GM19468 (cell line): ENCODE data around the gene DIP2B.
"Not testable (repeated sequence)": the region's sequence is repeated elsewhere in the genome, so short reads cannot be mapped to it uniquely, and the experiment has no call there.

Experiments
- ATAC-seq: cut with Tn5 transposase; IDR thresholded peaks from one replicate; pipeline ENCODE4 v1.9.1; 2021; ENCODE audit warnings: mild to moderate bottlenecking, moderate library complexity, moderate number of reproducible peaks; ENCODE audit not compliant: unreplicated experiment; ENCODE audit errors: extremely low read depth

Gene DIP2B

DNA sequence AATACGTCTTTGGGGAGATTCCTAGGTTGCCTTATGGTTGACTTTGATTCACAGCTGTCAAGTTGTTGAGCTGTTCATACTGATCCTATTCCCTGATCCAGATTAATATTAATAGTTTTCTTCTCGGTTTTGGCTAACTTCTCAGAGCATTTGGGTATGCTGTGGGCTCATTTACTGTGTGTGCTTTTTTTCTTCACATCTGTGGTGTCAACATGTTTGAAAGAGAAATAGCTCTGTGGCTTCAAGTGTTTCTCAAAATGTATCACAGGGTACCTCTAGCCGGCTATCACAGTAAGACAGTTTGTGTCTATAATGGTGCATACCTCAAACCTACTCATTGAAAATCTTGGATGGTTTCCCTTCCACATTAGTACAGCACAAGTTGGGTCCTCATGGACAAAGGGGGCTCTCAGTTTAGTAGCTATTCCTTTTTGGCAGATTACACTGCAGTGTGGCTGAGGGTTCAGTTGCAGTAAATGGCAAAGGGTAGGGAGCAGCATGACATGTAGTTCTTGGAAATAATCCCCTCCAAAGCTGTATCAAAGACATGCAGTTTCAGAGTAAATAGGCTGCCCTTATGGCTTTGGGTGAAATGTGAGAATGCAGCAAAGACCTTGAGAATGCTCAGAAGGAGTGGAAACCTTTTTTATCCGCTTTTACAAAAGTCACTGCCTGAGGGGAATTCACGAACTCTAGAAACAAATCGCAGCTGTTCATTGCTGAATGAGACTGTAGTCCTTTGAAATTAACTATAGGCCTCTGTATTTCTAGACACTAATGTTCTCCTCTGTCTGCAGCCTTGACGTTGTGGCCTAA, 156.7 kb downstream of the DIP2B start:
- ATAC-seq, result no peak

DNA sequence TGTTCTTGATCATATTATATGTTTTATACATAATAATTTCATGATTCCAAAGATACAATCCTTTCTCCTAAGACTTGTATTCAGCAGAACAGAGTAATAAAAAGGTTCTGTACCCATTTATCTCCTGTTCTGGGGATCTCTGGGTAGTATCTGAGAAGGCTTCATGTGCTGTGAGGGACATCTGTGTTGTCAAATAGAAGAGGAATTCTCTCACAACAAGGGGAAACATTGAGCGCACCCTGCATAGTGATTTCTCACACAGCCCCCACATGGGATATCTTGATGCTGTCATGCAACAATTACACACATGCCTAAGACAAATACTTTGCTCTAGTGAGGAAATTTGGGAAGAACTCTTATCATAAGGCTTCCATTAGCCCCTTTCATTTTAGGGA, 157.3 kb downstream of the DIP2B start:
- no peak for ATAC-seq

- no peak for ATAC-seq
These were observed 160.4 kb downstream of the DIP2B start for GRCh38 chr12:50665170-50665569.

DNA sequence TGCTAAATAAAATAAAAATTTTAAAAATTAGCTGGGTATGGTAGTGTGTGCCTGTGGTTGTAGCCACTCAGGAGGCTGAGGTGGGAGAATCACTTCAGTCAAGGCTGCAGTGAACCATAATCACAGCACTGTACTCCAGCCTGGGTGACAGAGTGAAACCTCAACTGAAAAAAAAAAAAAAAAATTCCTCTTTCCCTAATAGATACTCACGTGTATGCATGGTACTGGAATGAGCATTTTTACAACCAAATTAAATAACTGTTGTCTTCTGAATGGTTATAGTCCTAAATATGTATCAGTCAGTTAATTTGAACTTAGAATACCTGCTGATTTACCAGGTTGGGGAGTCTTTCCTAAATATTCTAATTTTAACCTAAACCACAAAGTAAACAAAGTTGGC, 160.8 kb downstream of the DIP2B start:
- no peak for ATAC-seq

DNA sequence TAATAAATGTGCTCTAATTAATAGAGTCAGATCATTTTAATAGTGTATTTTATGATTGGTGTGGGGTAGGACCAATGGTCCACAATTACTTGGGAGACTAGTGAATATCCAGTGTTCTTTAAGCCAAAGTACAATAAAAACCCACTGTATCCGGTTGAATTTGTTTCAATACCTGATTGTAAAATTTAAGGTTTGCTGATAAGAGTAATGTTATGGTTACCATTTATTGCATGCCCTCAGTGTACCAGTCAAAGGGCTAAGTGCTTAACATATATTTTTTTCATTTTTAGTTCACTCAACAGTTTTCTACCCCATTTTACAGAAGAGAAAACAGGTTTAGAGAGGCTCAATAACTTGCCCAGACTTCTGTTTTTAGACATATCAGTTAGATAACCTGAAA, 161.2 kb downstream of the DIP2B start:
- ATAC-seq, result no peak

DNA sequence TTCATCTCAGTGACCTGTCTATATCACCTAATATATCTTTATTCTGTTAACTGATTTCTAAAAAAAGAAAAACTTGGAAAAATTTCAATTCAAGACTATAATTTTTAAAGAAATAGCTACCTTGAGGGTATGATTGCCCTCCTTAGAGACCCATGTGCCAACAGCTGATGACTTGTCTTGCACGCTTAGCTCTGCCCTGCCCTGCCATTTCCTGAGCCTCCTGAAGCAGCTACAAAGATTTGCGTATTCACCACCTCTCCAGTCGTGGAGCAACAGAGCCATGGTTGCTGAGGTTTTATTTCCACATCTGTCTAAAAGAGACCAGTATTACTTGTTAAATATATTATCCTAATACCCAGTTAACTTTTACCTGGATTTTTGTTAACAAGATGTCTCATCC, 167.4 kb downstream of the DIP2B start:
- no peak for ATAC-seq

DNA sequence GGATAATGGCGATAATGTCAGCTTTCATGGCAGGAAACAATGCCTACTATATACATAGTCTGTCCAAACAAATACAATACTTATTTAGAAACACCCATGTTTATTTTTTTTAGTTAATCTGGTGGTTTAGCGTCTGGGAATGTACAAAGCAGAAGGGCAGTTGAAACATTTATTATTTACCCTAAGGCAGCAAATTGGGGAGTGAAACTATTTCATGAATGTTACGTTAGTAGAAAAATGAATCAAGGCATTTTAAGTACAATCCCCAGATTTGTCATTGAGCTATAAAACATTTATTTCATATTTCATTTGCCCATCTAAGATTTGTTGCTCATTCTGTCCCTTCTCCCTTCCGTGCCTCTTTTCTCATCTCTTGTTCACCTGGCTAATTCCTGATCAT, 172.0 kb downstream of the DIP2B start:
- no peak for ATAC-seq

GRCh38 chr12:50677858-50678257, 173.1 kb downstream of the DIP2B start:
- no peak for ATAC-seq

- ATAC-seq, result no peak
These were observed 174.0 kb downstream of the DIP2B start for GRCh38 chr12:50678650-50679365.

- ATAC-seq, result no peak
These were observed 174.8 kb downstream of the DIP2B start for GRCh38 chr12:50679612-50680011.

GRCh38 chr12:50681064-50681463, 176.3 kb downstream of the DIP2B start:
- ATAC-seq, result not testable (repeated sequence)

- no peak for ATAC-seq
These were observed 180.9 kb downstream of the DIP2B start for GRCh38 chr12:50685641-50686040.

DNA sequence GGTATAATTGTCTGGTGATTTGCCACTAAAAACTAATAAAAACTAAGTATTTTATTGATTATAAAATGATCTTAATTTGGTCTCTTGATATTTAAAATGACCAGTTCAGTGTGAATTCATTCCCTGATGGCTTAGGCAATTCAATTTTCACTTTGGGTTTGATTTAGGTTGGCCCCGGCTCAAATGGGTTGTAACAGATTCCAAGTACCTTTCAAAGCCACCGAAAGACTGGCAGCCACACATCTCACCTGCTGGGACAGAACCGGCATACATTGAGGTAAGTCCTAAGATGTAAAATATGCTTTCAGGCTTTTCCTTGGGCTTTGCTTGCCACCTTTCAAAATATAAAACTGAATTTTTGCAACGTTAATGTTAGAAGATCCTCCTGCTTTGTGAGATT, 181.6 kb downstream of the DIP2B start:
- ATAC-seq, result no peak

GRCh38 chr12:50686976-50687375, 182.2 kb downstream of the DIP2B start:
- ATAC-seq, result no peak

DNA sequence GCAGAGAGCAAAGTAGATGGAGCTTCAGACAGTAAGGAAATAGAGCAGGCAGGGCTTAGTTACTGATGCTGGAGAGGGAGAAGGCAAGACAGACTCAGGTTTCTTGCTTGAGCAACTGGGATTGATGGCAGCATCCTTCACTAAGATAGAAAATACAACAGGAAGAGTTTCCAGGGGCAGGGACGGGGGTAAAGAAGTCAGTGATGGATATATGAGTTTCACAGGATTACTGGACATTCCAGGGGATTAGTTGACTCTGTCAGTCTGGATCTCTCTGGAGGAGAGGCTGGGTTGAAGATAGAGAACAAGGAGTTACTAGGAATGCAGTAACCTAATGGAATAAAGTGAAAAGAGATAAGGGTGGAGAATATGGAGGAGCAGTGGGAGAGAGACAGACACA, 184.7 kb downstream of the DIP2B start:
- ATAC-seq, result no peak

DNA sequence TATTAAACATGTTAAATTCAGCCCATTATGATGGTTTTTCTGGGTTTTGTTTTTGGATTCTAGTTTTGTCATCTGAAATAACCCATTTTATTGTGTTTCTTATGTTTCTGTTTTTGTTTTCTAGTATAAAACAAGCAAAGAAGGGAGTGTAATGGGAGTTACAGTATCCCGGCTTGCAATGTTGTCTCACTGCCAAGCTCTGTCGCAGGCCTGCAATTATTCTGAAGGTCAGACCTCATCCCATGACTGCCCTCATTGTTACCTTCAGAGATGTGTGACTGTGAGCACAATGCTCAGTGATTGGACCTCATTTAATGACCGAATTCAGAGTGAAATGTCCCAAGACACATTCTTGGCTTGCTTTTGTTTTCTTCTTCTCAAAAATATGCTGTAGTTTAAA, 186.1 kb downstream of the DIP2B start:
- no peak for ATAC-seq

DNA sequence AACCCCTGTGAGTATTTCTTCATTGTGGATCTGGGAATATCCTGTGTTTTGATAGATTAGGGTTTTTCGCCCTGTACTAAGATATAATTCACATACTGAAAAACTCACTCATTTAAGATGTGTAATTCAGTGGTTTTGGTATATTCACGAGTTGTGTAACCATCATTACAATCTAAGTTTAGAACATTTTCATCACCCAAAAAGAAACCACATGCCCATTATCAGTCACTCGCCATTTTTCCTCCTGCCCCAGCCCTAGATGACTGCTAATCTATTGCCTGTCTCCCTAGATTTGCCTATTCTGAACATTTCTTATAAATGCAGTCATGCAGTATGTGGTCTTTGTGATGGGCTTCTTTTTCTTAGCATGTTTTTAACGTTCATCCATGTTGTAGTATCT, 191.2 kb downstream of the DIP2B start:
- no peak for ATAC-seq

DNA sequence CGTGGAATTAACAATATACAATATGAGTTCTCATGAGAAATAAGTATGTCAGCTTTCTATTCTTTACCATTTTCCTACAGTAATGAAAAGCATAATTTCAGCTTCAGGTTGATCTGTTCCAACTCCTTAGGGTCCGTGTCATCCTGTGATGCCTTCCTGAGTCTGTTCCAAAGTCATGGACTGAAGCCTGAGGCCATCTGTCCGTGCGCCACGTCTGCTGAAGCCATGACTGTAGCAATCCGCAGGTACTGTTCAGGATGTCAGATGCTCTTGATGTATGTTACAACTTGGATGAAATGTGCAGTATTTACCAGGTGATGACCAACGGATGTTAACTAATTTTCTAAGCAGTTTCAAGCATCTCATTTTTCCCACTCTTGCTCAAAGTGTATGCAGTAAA, 192.1 kb downstream of the DIP2B start:
- ATAC-seq, result no peak

DNA sequence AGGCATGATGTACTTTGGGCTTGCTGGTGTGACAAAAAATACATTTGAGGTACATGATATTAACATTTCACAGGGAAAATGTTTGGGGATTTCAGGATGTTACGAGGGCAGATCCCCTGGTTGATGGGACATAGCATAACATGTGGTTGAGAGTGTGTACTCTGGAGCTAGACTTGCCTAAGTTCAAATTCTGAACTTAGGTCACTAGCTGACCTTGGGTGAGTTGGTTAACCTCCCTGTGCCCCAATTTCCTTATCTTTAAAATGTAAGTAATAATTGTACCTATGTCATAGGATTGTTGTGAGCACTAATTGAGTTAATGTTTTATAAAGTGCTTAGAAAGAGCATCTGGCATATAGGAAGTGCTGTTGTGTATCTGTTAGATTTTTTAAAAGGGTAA, 194.4 kb downstream of the DIP2B start:
- ATAC-seq, result no peak

GRCh38 chr12:50699940-50700339, 195.2 kb downstream of the DIP2B start:
- no peak for ATAC-seq

DNA sequence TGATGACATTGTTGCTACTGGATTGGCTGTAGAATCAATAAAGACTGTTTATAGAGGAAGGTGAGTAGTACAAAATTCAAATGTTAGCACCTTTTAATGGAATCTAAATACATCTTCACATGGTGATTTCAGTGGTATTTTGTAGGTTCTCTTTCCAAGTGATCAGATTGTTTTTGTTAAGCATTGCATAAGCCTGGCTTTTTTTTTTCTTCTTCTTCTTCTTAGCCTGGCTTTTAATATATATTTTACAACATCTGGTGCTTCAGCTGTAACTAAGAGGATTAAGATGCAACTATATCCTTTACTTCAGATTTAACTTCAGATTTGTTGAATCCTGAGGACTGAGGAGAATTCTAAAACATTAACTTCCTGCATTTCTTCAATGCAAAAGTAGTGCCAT, 201.8 kb downstream of the DIP2B start:
- no peak for ATAC-seq

DNA sequence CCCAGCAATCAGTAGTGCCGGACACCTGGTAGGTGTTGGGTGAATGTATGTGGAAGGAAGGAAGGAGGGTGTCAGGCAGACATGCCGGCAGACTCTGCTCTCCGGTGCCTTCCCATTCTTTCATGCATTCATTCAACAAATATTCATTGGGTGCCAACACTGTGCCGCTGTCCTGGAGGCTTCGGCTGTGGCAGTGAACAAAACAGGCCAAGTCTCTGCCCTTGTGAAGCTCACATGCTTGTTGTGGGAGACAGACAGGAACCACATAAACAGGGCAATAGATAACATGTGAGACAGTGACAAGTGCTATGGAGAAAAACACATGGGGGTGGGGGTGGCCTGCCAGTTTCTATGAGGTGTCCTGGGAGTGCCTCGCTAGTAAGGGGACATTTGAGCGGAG, 202.6 kb downstream of the DIP2B start:
- ATAC-seq, result no peak
